Cortex of kidney (tissue), 1 donor: ENCODE data around the gene SLC5A11.
"Not testable (repeated sequence)": the region's sequence is repeated elsewhere in the genome, so short reads cannot be mapped to it uniquely, and the experiment has no call there.

Experiments used
- DNase-seq: peaks from one replicate; lab custom pipeline; 2025; lab: John Stamatoyannopoulos, UW

Gene SLC5A11

DNA sequence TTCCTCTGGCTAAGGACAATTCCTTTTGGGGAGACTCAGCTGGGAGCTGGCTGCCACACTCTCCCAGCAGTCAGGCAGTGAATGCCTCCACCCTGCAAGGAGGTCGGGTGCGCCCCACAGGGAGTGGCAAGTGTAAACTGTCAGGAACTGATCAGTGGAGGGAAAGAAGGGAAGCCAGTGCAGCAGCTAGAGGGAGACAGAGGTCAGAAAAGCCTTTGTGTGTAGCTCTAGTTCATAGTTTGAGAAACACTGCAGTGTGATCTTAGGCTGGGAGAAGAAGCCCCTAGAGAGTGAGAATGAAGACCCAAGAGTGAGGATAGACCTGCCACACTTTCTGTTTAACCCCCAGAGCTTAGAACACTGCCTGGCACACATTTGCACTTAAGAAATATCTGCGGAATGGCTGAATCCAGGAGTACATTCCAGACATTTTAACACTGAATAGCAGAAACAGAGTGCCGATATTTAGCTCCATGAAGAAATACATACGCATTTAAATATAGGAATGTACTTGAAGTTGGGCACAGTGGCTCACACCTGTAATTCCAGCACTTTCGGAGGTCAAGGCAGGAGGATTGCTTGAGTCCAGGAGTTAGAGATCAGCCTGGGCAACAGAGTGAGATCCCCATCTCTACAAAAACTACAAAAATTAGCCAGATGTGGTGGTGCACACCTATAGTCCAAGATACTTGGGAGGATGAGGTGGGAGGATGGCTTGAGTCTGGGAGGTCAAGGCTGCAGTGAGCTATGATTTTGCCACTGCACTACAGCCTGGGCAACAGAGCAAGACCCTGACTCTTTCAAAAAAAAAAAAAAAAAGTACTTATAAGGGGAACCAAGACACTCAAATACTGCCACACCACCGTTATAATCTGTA lies 11.1 kb upstream of the SLC5A11 start:
- no peak for DNase-seq

DNA sequence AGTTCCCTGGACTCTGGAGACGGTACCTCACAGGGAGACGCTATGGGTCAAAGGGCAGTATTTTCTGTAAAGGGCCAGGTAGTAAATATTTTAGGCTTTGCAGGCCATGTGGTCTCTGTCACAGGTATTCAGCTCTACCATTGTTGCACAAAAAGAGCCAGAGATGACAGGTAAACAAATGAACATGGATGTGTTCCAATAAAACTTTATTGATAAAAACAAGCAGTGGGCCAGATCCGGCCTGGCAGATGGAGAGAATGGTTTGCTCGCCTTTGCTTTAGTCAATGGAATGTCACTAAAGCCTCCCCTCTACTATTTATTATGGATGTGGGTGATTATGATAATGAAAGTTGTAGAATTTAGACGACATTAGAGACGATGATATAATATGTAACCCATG lies 8.9 kb upstream of the SLC5A11 start:
- no peak for DNase-seq

DNA sequence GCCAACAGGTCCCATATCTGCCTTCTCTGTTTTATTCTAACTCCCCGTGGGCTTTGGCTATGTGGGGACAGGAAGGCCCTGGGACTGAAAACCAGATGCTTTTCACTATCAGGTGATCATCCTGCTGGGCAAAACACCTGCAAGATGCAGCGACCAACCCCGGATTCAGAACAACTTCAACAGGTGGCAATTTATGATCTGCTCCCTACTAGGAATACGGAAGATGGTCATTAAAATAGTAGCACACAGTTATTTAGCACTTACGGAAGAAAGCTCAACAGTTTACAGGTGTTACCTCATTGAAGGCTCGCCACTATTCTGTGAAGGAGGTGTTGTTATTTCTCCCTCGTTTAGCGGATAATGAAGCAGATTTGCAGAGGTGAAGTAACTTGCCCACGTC lies 7.8 kb upstream of the SLC5A11 start:
- no peak for DNase-seq

DNA sequence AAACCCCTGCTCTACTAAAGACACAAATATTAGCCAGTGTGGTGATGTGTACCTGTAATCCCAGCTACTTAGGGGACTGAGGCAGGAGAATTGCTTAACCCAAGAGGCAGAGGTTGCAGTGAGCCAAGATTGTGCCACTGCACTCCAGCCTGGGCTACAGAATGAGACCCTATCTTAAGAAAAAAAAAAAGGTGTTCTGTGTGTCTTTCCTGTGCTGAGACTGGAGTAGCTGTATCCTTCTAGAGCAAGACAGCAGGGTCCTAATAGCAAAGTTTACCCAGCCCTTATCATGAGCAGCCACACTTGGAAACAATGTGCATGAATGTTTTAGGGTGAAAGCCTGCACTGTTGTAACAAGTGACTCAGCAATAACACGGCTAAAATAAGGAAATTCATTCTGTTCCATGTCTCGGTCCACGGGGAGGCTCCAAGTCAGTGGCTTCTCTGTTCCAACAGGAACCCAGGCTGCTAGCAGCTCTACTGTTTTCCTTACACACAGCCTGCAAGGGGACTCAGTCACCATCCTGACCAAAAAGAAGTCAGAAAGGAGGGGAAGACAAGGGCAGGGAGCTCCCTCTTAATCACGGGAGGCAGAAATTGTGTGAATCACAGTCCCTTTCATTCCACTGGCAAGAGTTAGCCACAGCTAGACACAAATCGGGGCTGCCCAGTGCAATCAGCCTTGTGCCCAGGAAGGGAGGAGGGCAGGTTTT lies 7.1 kb upstream of the SLC5A11 start:
- no peak for DNase-seq

DNA sequence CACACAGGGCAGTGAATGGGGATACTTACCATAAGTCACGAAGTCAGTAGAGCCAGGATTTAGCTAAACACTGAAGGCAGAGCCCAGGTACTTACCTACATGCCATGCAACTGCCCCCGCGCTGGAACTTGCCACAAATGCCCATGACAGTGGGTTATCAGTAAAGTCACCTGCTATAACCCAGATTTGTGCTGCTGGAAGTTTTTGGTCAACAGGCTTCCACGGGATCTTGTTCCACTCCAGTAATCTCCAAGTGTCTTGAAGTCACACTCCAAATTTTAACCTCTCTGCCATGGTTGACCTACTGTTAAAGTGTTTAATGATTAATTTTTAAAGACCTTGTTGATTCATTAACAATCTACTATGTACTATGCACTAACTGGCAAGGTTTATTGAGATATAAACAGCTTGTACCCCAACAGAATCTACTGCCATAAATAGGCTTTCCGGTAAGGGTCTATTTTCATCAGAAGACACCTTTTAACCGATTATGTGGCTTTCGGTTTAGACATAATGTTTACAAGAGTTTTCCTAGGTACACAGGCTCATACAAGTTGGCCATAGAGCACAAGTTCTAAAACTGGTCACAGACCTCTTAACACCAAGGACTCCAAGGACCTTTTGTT lies 6.3 kb upstream of the SLC5A11 start:
- no peak for DNase-seq

DNA sequence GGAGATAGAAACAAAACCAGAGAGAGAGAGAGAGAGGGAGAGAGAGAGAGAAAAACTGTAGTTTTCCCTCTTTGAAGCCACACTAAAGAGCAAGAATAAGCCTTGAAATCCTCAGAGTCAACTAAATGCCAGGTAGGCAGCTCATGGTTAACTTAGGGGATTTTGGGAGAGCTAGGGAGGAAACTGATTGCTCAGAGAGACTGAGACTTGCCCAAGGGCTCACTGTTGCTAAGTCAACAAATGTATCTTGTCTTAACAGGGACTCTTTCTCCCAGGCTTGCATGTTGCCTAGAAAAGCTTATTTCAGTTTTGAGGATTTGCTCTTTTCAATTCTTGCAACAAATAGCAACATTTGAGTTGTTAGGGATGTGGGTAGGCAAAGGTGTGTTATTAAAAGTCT lies 4.5 kb upstream of the SLC5A11 start:
- DNase-seq, result no peak

DNA sequence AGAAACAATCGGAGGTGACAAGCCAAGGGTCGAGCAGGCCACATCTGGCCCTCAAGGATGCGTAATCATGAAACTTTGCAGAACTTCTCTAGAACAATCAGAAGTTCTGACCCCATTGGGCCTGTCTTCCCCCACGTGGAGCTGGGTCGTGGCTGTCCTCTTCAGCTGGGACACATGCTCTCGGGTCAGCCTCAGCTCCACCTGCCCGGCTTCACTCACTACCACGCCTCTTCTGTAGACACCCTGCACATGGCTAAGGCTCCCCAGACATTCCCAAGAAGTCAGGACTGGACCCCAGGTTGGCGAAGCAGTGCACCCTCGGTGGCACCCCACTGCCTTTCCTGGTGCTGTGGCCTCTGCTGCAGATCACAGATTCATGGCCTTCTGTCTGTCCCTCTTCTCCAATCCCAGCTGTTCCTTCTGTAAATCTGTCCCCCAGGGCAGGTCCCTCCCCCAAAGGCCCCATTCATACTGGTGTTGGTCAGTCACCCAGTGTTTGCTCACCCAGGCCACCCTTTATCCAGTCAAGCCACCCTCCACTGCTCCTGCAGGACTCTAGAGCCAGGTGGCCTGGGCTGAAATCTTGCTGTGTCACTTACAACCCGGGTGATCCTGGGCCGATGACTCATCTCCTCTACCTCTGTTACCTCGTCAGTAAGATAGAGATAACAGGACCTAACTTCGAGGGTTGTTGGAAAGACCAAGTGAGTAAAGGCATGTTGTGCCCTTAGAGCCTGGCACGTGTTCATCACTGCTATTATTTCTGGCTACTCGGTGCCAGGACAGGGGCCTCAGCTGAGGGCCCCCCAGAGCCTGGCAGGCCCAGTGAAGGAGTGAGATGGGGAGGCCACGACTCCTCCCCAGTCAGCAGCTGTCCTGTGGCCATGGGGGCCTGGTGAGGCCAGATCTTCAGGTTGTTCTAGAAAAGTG lies 1.4 kb upstream of the SLC5A11 start:
- DNase-seq, result no peak

DNA sequence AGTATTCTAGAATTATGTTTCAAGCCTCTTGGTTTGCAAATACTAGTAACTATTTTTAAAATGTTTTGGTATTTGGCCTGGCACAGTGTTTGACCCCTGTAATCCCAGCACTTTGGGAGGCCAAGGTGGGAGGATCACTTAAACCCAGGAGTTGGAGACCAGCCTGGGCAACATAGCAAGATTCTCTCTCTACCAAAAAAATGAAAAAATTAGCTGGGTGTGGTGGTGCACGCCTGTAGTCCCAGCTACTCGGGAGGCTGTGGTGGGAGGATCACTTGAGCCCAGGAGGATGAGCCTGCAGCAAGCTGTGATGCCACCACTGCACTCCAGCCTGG lies 765 bp upstream of the SLC5A11 start:
- not testable (repeated sequence) for DNase-seq

DNA sequence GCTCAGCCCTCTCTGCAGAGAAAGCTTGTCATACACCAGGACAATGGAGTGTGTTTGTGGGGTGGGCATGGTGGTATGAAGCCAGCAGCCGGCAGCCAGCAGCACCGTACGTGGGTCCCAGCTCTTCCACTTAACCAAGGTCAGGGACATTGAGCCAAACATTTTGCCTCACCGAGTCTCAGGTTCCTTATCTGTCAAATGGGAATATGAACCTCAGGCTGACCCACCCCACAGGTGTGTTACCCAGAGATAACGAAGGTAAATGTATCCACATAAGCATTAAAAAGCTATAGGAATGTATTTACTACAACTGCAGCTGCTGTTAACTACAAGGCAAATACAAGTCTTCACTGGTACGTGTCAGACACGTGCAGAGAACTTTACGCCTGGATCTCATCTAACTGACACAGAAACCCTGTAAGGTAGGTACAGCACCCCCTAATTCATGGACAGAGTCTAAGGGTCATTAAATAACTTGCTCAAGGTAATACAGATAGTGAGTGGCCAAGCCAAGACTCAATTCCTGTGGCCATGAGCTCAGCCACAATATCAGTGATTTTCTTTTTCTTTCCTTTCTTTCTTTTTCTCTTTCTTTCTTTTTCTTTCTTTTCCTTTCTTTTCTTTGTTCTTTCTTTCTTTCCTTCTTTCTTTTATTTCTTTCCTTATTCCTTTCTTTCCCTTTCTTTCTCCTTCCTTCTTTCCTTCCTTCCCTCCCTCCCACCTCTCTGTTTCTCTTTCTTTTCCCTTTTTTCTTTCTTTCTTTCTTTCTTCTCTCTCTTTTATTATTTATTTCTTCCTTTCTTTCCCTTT lies 990 bp downstream of the SLC5A11 start:
- no peak for DNase-seq

DNA sequence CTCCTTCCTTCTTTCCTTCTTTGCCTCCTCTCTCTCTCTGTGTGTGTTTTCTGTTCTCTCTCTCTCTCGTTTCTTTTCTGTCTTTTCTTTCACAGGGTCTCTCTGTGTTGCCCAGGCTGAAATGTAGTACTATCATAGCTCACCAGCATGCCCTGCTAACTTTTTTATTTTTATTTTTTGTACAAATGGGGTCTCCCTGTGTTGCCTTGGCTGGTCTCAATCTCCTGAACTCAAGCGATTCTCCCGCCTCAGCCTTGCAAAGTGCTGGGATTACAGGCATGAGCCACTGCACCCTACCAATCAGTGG lies 1.5 kb downstream of the SLC5A11 start:
- no peak for DNase-seq

DNA sequence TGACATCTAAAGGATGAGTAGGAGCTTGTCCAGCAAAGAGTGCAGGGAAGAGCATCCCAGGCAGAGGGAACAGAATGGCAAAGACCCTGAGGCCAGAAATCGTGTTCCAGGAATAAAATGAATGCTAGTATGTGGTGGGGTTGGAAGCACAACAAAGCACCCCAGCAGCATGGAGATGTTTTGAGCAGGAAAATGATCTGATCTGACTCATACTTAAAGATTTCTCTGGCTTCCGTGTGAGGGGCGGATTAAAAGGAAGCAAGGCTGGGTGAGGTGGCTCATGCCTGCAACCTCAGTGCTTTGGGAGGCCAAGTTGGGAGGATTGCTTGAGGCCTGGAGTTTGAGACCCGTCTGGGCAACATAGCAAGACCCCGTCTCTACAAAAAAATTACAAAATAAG lies 2.3 kb downstream of the SLC5A11 start:
- DNase-seq, result no peak

DNA sequence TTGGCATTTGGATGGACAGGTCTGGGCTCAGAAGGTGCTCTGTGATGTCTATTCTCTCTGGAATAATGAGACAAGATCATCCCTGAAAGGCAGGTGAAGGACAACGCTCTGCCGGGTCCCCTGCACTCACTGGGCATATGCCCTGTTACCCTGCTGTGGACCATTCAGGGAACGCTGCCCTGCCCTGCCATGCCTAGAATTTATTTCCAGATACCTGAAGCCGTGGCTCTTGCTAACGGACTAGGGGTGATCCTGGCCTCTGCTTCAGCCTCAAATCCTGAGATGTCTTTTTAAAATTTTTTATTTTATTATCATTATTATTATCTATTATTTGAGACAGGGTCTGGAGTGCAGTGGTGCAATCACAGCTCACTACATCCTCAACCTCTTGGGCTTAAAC lies 3.9 kb downstream of the SLC5A11 start:
- no peak for DNase-seq

DNA sequence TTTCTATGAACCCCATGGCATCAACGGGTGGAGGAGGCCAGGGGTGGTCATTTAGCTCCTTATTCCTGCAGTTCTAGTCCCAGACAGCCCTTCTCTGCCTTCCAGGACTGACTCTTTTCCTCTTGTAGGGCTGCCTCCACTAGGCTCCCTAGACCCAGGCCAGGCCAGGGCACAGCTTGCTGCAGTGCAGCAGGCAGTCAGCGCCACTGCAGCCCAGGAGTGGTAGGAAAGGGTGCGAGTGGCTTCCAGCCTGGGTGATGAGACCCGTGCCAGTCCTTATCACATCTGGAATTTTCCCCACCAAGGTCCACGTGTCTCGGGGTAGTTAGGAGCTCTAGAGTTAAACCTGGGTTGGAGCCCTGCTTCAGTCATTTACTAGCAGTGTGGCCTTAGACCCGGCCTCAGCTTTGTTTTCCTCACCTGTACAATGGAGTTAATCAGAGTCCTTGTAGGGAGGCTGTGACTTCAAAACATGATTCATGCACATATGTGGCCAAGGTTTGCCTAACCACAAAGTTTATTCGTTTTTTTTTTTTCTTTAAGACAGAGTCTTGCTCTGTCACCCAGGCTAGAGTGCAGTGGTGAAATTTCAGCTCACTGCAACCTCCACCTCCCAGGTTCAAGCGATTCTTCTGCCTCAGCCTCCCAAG lies 4.7 kb downstream of the SLC5A11 start:
- DNase-seq, result no peak

DNA sequence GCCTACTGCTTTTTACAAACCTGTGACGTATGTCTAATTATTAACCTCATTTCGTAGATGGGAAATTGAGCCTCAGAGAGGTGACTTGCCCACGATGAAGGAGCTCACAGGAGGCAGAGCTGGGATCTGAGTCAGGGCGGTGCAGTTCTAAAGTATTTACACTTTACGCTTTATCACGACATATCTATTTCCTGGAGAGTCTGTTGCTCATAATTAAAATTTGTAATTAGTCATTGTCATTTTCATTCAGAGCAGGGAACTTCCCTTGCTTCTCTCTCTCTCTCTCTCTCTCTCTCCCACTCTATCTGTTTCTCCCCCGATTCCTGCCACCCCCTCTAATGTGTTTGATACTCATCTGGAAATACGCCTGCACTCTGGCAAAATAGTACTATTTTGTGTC lies 5.9 kb downstream of the SLC5A11 start:
- DNase-seq, result no peak

DNA sequence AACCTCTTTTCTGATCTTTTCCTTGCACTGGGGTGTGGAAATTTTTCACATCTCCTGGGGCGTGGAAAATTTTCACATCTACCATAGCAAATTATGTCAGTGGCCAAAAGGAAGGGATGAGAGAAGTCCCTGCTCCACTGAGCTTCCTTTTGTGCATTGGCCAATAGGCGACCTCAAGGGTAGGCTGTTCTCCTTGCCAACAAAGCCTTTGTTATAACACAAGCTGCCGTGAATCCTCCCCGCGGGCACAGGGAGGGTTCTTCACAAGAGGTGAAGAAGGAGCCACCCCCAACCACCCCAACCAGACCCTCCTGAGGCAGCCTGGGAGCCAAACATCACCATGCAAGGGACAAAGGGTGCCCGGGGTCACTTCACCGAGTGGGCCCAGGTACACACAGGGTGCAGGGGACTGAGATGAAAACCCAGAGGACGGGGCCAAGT lies 6.5 kb downstream of the SLC5A11 start:
- no peak for DNase-seq

DNA sequence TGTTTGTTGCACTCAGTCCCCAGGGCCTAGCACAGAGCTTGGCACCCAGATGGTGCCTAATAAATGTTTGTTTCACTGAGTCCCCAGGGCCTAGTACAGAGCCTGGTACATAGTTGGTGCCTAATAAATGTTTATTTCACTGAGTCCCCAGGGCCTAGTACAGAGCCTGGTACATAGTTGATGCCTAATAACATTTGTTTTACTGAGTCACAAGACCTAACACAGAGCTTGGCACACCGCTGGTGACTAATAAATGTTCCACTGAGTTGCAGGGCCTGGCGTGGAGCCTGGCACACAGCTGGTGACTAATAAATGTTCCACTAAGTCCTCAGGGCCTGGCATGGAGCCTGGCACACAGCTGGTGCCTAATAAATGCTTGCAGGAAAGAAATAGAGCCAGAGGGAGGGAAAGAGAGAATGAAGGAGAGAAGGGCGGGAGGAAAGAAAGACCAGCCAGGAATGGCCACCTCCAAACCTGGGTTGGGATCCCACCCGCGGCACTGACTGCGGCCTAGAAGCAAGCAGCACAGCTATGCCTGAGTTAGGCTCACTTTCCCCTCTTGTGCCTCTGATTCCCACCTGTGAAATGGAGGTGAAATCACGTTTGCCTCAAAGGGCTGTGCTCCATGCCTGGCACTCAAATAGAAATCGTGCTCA lies 7.5 kb downstream of the SLC5A11 start:
- no peak for DNase-seq

DNA sequence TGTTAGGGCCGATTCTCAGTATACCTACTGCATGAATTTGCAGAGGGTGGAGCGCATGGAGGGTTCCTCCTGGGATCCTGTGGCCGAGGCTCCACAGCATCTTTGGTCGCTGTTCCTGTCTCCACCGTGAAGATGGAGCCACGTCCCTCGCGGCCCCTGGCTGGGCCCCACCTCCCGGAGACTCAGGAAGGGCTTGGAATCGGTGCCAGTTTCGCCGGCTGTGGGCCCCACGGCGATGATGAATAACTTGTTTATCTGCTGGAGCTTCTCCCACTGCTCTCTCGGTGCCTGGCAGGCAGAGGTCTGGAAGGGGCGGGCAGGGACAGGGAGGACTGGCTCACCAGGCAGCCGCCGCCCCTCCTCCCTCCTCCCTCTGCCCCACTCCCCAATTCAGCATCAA lies 8.1 kb downstream of the SLC5A11 start:
- DNase-seq, result no peak

DNA sequence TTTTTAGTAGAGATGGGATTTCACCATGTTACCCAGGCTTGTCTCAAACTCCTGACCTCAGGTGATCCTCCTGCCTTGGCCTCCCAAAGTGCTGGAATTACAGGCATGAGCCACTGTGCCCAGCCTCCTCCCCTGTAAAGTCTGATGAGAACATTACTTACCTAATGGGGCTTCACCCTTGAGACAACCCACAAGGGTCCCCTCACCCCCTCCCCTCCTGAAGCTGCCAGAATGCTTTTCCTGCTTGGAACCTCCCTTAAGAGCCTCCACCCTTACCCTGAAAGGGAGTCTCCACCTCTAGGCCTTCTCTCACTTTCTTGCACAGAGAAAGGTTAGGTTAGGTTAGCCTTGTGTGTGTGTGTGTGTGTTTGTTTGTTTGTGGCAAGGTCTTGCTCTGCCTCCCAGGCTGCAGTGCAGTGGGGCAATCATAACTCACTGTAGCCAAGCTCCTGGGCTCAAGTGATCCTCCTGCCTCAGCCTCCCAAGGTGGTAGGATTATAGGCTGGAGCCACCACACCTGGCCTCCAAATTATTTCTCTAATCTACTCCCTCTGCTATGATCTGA lies 8.9 kb downstream of the SLC5A11 start:
- no peak for DNase-seq

DNA sequence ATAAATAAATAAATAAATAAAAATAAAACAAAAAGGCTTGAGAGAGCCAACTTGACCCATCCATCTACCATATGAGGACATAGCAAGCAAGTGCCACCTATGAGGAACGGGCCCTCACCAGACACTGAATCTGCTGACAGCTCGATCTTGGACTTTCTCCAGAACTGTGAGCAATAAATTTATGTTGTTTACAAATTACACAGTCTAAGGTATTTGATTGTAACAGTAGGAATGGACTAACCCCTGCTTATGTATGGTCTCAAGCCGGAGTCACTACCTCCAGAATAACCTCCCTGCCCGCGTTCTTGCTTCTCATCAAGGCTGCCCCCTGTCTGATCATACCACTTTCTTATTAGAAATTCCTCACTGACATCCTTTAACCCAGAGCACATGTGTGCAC lies 9.9 kb downstream of the SLC5A11 start:
- DNase-seq, result no peak

DNA sequence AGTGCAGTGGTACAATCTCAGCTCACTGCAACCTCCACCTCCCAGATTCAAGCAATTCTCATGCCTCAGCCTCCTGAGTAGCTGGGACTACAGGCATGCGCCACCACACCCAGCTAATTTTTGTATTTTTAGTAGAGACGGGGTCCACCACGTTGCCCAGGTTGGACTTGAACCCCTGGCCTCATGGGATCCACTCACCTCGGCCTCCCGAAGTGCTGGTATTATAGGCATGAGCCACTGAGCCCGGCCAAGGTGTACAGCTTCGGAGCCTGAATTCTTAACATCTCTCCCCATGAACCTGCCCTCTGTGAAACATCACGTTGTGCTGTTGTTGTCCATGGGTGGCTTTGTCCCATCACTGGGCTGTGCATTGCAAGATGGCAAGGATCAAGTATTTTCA lies 11.1 kb downstream of the SLC5A11 start:
- DNase-seq, result not testable (repeated sequence)
